ENCODE measurements around the gene B3GAT3.
"Not testable (repeated sequence)": the region's sequence is repeated elsewhere in the genome, so short reads cannot be mapped to it uniquely, and the experiment has no call there.

The B3GAT3 gene

DNA sequence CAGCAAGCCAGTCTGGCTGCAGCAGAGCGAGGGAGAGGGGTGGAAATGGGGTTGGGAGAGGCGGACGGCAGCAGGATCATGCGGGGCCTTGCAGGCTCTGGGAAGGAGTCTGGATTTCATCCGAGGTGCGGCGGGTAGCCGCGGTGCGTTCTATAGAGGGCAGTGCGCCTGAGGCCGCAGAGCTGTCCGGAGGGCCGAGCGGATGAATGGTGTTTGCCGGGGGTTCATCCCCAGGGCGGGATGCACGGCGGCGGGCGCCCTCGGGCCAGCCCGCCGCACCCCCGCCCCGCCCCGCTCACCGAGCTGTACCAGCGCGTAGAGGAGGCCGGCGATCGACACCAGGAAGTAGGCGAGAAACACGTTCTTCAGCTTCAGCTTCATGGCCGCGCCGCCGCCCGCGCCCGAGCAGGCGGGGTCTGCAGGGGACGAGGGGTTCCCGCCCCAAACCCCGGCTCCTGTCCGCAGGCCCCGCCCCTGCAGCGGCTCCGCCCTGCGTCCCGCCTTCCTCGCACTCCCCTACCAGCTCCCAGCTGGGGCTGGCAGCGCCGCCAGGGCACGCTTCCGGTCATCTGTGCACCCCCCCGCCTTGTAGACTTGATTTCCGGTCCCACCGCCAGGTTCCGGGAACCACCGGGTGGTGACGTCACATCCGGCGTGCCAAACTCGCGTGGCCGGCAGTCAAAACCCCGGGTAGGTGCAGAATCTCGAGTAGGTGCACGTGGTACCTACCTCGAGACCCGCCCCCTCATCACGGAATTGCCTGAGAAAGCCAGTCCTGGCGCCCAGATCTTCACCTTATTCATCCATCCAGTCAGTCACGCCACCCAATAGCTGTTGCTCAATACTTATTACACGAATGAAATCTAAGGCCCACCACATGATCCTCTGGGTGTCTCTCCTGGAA, at the start of gene B3GAT3:
Gene B3GAT3 (minus strand): TSS at position 420 of the 904 bp plus-strand sequence. CDS start 39 bp downstream, at position 381.
- peak; percentile 95 for DNase-seq

DNA sequence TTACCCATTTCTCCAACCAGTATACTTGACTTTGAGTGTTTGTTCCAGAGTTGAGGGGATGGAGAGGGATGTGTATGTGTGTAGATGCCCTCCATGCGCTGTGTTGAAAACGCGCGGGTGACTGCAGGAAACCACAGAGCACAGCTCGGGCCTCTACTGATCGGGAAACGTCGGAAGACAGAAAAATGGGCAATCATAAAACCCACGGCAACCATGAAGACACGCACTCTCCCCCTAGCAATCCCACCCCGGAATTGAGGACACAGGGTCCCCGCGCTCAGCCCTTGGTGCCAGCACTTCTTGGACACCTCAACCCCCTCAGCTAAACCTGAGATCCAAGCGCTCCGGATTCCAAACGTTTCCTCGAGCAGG, 49.4 kb upstream of the B3GAT3 start:
- DNase-seq, result peak; percentile 30

DNA sequence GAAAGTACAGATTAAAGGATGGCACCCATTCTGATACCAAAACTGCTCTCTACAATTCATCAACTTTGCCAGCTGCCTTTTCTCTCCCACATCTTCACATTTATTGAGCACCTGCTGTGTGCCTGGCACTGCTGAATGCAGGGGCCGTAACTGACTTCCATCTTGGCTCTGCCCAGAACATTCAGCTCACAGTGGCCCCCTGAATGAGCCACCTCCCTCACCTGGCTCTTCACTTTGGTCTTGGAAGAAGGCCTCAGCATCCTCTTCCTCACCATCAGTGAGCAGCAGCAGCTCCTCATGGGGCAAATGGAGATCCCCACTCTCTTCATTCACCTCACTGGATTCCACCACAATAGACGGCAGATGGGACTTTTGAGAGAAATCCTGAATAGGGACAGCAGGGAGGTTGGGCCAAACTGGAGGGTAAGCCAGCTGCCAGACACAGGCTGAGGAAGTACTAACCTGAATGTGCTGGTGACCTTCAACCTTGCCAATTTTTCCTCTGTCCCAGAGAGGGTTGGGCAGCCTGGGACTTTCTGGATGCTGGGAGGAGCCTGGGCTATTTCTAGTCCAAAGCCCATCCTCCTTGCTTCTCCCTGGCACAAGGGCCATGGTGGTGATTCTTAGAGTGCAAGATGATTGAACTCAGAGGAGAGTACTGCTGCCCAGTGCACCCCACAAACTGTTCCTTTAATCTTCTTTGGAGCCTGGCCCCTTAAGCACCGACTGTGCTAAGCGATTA, 47.8 kb upstream of the B3GAT3 start:
- no peak for DNase-seq

DNA sequence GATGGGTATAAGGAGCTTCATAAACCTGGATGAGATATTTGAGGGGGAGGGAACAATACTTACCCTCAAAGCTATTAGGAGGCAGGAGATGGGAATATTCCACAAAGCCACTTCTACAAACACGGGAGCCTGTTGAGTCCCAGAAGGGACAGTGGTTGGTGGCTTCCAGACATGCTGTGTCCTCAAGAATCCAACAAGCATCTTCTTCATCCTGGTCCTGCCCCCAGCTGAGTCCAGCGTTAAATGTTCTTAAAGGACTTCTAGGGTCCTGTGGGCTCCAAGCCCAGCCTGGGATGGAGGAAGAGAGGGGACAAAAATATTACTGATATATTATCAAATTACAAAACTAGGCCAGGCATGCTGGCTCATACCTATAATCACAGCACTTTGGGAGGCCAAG, 45.7 kb upstream of the B3GAT3 start:
- DNase-seq, result no peak

DNA sequence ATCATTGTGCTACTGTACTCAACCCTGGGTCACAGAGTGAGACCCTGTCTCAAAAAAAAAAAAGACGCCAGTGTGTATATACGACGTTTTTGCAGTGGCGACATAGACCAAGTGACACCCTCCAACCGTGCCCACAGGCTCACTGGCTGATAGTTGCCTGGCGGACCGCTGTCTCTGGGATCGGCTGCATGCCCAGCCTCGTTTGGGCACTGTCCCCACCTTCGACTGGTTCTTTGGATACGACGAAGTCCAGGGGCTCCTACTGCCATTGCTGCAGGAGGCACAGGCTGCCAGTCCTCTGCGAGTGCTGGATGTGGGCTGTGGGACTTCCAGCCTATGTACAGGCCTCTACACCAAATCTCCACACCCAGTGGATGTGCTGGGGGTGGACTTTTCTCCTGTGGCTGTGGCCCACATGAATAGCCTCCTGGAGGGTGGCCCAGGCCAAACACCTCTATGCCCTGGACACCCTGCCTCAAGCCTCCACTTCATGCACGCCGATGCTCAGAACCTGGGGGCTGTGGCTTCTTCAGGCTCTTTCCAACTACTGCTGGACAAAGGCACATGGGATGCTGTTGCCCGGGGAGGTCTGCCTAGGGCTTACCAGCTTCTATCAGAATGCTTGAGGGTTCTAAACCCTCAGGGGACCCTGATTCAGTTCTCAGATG, 44.6 kb upstream of the B3GAT3 start:
- no peak for DNase-seq

DNA sequence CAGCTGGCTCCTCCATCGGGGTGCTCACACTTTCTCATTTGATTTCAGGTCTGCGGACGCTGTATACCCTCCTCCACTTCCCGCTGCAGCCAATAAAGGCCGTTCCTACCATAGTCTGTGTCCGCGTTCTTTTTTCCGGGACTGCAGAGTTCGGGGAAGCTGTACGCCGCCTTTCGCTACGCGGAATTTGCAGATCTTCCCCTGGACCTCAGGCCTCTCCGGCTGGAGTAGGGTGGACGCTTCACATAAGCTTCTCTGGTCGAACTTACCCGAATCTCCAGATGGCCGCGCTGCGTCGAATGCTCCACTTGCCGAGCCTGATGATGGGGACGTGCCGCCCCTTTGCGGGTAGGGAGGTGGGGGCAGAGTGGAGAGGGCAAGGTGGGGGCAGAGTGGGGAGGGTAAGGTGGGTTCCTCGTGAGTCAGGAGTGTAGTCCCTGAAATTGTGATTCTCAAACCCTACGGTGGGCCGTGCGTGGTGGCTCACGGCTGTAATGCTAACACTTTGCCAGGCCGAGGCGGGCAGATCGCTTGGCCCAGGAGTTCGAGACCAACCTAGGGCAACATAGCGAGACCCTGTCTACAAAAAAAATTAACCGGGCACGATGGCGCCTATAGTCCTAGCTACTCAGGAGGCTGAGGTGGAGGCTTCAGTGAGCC, 43.9 kb upstream of the B3GAT3 start:
- DNase-seq, result peak; percentile 47

DNA sequence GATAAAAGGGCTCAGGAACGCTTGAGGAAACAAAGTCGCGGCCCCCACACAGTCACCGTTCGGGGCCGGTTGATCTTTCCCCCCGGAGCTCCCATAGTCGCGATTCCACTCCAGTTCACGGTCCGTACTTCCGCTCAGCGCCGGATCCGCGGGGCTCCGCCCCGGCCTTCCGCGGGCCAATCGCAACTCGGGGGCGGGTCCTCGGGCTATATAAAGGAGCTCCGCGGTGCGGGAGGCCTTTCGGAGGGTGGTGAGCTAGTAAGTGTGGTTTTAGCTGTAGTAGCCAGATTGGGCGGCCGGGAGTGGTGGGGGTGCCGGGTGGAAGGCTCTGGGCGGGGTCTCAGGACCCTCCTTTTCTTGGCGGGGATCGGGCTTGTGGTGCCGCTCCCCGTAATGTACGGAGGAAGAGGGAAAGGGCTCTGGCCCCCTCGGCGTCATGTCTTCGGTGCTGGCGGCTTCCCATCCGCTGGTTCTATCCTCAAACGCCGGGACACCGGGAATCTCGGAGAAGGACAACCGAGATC, 43.4 kb upstream of the B3GAT3 start, which contains the start of the genes C11orf98 and CSKMT:
Gene C11orf98 (minus strand): TSS at position 136 of the 524 bp plus-strand sequence. CDS start 41 bp downstream, at position 95.
Gene CSKMT (plus strand): TSS at position 238 of the 524 bp plus-strand sequence. CDS start 568 bp downstream, outside the sequence.
- peak; percentile 95 for DNase-seq

DNA sequence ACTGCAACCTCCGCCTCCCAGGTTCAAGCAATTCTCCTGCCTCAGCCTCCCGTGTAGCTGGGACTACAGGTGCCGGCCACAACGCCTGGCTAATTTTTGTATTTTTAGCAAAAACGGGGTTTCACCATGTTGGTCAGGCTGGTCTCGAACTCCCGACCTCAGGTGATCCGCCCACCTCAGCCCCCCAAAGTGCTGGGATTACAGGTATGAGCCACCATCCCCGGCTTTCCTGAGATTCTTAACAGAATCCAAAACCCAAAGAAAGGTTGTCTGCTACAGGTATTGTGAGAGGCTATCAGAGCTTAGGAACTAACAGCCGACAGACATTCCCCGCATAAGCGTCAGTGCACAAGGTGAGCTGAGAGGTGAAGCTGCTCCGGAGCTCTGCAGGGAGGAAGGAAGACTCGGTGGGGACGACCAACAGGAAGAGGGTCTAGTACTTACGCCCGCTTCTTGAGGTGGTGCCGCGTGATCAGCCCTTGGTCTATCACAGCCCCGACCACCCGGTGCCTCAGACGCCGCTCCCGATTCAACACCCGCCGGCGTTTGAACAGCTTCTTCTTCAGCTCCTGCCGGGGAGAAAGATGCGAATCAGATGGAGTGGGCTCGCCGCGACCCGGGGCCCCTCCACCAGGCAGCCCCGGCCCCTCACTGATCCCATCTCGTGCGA, 42.8 kb upstream of the B3GAT3 start:
- DNase-seq, result peak; percentile 48

DNA sequence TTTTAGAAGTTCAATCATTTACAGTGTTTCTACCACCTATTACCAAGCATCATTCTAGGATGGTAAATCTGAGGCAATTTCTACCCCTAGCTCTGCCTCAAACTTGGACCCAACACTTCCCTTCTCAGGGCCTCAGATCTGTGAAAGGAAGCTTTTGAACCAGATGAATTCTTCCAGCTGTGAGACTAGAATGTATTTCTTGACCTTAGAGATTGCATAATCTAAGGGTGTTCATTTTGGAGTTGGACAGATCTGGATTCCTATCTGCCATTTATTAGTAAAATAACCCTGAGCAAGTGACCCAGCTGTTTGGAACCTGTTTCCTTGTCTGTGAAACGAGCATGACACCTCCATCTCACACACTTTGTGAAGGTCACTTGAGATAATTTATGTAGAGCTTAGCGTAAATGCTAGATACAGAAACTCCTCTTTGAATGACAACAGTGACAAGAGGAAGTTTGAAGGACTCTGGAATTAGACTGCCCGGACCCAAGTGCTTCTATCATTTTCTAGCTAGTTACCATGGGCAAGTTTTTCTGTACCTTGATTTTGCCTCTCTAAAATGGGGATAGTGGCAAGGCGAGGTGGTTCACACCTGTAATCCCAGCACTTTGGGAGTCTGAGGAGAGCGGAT, 35.1 kb upstream of the B3GAT3 start:
- no peak for DNase-seq

DNA sequence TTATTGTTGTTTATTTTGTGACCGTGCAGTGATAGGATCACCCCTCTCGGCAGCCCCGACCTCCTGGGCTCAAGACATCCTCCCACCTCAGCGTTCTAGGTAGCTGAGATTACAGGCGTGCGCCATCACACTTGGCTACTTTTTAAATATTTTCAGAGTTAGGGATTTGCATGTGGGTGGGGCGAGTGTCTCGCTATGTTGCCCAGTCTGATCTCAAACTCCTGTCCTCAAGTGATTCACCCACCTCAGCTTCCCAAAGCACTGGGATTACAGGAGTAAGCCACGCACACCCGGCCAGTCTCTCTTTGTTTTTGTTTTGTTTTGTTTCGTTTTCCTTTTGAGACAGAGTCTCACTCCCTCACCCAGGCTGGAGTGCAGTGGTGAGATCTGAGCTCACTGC, 32.5 kb upstream of the B3GAT3 start:
- no peak for DNase-seq

DNA sequence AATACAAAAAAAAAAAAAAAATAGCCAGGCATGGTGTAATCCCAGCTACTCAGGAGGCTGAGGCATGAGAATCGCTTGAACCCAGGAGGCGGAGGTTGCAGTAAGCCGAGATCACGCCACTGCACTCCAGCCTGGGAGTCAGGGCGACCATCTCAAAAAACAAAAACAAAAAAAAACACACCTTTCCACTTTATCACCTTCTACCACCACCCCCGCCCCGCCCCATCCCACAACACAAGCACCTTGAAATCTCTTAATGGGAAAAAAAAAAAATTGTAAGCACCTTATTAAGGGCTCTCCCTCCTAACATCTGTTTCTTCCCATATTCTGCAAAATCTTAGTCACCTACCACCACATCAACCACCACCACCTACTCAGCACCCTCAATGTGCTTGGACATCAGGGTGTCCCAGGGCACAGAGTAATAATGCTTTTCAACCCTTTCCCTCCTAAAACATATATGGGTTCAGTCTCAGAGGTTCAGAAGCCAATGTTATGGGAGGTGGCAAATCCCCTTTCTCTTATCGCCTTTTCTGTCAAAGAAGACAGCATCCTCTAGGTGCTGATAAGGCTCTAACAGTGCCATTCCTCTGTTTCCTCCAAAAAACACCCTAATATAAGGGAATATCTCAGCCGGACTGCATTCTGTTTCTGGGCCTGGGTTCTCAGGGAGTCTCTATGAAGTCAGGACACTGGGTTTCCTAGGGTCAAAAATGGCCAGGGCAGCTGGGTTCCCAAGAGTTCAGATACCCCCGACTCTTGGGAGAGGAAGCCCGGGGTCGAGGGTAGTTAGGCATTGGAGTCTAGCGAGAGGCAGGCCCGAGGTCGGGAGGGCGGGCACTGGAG, 30.6 kb upstream of the B3GAT3 start:
- no peak for DNase-seq

DNA sequence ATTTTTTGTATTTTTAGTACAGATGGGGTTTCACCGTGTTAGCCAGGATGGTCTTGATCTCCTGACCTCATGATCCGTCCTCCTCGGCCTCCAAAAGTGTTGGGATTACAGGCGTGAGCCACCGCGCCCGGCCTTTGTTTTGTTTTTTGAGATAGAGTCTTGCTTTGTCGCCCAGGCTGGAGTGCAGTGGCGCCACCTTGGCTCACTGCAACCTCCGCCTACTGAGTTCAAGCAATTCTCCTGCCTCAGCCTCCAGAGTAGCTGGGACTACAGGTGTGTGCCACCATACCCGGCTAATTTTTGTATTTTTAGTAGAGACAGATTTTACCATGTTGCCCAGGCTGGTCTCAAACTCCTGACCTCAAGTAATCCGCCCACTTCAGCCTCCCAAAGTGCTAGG, 28.5 kb upstream of the B3GAT3 start:
- not testable (repeated sequence) for DNase-seq

DNA sequence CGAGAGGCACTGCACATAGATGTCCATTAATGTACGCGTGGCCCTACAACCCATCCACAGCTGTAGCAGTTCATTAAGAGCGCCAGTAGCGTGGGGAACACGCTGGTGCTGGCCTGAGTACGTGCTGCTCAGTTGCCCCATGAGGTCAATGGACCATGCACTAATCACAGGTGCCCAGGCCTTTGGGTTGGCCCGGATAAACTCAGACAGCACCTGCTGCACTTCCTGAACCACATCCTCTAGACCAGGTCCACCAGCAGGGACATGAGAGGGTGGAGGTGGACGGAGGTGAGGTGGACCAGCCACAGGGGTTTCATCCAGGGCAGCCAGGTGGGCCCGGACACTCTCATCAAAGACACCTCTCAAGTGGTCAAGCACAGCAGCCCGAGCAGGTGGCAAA, 27.7 kb upstream of the B3GAT3 start:
- no peak for DNase-seq

DNA sequence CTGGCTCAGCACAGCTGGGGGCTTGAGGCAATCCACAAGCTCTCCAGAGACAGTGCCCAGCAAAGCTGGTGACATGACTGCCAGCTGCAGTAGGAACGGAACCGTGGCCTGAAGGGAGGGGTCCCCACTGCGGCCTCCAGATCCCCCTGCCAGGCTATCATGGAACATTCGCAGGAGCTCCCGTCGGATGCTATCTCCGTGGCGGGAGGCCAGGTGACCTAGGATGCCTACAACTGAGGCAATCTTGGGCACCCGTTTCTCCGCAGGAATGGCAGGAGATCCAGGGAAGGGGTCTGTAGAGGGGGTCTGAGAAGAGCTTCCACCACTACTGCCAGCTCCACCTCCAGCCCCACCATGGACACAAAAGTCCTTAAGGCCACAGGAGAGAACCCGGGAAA, 27.2 kb upstream of the B3GAT3 start:
- DNase-seq, result no peak

DNA sequence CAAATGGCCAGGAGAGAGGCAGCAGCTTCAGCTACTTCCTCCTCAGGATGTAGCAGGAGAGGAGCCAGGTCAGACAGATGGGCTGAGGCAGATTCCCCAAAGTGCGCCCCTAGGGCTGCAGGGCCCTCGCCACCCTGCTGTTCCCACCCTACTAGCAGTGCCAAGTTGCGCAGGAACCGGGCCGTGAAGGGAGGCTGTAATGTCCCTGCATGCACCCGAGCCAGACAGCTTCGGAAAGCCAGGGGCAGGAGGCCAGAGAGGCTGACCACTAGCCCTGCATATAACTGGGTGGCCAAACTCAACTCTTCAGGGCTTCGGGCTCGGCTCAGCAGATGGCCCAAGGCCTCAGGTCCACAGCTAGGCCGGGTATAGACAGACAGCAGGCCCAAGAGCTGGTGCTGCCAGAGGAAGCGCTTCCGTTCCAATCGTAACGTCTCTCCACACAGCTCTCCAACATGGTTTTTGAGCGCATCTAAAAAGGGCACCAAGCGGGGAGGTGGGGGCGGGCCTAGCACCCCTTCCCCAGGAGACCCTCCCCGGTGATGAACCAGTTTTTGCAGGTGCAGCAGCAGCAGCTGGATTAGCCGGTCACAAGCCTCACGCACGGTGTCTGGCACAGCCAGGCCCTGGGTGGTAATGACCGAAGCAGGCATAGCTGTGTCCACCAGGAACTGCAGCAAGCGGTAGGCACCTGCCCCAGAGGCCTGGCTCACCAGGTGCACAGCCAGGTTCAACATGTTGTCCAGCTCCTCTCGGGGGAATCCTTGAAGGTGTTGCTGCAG, 26.6 kb upstream of the B3GAT3 start:
- no peak for DNase-seq

DNA sequence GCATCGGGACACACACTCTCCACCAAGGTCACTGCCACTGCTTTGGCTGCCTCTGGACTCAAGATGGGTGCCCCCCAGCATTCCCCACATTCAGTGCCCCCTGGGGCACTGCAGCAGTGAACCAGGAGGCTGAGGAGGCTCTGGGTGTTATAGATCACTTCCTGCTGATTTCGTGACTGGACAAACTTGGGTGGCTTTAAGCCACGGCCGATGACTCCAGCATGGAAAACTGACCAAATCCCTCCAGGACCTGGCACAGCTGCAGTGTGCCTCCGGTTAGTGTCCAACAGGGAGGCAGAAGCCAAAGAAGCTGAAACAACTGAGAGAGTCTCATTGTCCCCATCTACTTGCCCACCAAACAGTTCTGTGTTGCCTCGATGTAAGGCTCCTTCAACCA, 25.8 kb upstream of the B3GAT3 start:
- DNase-seq, result no peak

DNA sequence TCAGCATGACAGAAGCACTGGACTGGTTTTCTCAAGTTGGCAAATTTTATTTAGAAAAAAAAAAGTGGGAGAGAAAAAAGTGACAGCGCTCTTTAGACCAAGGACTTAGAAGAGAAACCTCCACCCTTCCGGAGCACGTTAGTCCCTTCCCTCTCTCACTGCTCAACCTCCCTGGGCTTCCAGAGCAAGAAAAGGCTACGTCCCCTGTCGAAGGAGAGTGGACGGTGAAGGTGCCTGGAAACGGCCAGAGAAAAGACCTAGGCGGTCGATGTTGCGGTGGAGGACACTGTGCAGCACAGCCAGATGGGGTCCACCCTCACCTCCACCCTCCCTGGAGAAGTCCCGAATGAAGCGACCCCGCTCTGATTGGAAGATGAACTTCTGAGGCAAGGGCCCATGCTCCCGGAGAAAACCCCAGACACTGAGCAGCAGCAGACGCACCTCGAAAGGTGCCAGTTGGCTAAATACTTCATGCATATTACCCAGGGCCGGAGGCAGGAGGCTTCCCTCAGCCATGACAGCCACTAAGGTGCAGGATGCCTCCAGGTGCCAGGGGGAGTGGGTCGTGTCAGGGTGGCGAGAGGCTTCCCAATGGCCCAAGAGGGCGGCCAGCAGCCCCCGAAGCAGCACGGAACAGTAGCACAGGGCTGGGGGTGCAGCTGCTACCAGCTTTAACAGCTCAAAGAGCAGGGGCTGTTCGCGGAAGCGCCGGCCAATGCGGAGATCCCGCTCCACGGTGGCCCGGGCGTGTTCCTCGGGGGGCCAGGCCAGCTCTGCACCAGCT, 25.2 kb upstream of the B3GAT3 start:
- no peak for DNase-seq

DNA sequence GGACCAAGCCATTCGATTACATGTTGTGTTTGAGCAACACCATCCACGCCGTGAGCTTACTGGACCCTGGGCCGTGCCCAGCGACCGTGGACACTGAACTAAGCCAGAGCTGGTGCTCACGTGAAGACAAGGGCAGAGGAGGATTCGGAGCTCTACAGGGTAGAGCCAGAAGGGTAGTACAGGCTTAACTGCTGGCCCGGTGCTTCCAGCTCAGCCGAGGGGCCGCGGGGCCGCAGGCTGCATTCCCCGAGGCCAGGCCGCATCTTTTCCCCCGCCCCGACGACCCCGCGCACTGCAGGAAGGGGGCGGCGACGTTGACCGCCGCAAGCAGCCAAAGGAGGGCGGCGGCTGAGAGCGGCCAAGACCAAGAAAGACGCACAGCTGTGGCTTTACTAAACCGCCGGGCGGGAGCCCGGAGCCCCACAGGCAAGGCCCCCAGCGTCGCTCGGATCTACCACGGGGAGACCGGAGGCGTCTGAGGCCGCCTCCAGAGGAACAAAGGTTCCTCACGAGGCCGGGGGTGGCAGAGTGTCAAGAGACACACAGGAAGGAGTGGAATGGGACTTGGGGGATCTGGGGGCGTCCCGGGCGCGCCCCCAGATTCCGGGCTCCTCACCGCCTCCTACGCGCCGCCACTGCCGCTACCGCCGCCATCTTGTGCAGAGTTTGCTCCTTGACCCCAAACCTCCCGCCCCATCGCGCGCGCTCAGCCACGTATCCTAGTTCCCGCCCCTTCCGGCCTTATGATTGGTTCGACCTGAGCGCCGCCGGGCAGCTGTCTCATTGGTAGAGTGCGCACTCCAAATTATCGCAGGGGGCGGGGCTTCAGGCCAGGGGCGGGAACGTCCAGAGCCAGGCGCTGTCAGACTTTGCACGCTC, 24.4 kb upstream of the B3GAT3 start, which contains the start of gene GANAB:
Gene GANAB (minus strand): TSS at position 668 of the 879 bp plus-strand sequence. CDS start 14 bp downstream, at position 654.
- peak; percentile 98 for DNase-seq
